Right lobe of liver (tissue), 4 donors: ENCODE data around the gene LINC01488.

Source experiments
- POLR2A ChIP-seq: fragments of 450-650 bp; IDR thresholded peaks from one replicate; pipeline ENCODE4 v1.6.1; 2017; ENCODE audit warnings: antibody characterized with exemption, mild to moderate bottlenecking
- TF ChIP-seq, protein P1 (sequence below), 4 donors: fragments of 200-600 bp in 3 of 4; fragments of 450-650 bp in 1 of 4; IDR thresholded peaks; one replicate each; pipeline versions ENCODE4 v1.5.1 to v1.8.0; 2016 to 2022; ENCODE audit warnings: antibody characterized with exemption in 4 of 4, mild to moderate bottlenecking in 2 of 4
- donor health status: DM: no; HTN: no; CAD: no.
- donor health status: DM: no; HTN: no; CAD: no.
- donor health status: DM: no; HTN: yes; CAD: no.

DNA sequence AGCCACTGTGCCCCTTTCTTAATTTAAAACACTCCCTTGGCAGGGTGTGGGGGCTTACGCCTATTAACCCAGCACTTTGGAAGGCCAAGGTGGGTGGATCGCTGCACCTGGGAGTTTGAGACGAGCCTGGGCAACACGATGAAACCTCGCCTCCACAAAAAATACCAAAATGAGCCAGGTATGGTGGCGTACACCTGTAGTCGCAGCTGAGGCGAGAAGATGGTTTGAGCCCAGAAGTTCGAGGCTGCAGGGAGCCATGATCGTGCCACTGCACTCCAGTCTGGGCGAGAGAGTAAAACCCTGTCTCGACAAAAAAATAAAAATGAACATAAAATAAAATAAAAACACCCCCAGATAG lies 45.0 kb downstream of the LINC01488 start:
- TF ChIP-seq POLR2A, result no peak
- TF ChIP-seq, protein P1, sequence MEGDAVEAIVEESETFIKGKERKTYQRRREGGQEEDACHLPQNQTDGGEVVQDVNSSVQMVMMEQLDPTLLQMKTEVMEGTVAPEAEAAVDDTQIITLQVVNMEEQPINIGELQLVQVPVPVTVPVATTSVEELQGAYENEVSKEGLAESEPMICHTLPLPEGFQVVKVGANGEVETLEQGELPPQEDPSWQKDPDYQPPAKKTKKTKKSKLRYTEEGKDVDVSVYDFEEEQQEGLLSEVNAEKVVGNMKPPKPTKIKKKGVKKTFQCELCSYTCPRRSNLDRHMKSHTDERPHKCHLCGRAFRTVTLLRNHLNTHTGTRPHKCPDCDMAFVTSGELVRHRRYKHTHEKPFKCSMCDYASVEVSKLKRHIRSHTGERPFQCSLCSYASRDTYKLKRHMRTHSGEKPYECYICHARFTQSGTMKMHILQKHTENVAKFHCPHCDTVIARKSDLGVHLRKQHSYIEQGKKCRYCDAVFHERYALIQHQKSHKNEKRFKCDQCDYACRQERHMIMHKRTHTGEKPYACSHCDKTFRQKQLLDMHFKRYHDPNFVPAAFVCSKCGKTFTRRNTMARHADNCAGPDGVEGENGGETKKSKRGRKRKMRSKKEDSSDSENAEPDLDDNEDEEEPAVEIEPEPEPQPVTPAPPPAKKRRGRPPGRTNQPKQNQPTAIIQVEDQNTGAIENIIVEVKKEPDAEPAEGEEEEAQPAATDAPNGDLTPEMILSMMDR (IDR thresholded peaks at IDR 0.05), result no peak
